ENCODE results near the gene FLNA. TPM values are rescaled to one million over a fixed set of nuclear protein-coding genes. Genes with fewer than 3 reads are reported as not detected.

Gene FLNA
- total RNA-seq, 3 donors from 2014 or later, result 416 to 675 (median 622) TPM

- no peaks in the 10 kb centered on the region for H3K36me3 ChIP-seq
- H3K4me1 ChIP-seq, result no peaks in the 10 kb centered on the region
- H3K9me3 ChIP-seq, result no peaks in the 10 kb centered on the region
- peaks cover 0 to 11% of the 10 kb centered on the region in 2 donors for H3K27me3 ChIP-seq
- DNase-seq (ENCODE audit: low spot score in 2 of 2), result no peak
- H3K4me3 ChIP-seq, result no peak overlapping the region
- H3K27ac ChIP-seq, result no peak overlapping the region
- intact Hi-C loops (cut with DNase I; ENCODE audit: low total_unique reads), result no loop called here
- no peak for TF ChIP-seq POLR2AphosphoS5 (IDR thresholded peaks at IDR 0.05)
- TF ChIP-seq CTCF (IDR thresholded peaks at IDR 0.05), result no peak
- no peak for TF ChIP-seq POLR2A (IDR thresholded peaks at IDR 0.05)
Measured at GRCh38 chrX:154383359-154384283, 9.2 kb upstream of the FLNA start.

GRCh38 chrX:154382483-154383069 lies 8.1 kb upstream of the FLNA start:
- Histone ChIP-seq H3K27ac (no peak overlapping the region), H3K4me3 (no peak overlapping the region), H3K9me3 (no peaks in the 10 kb centered on the region), H3K27me3 (peaks cover 0 to 11% of the 10 kb centered on the region in 2 donors), H3K4me1 (no peaks in the 10 kb centered on the region), H3K36me3 (no peaks in the 10 kb centered on the region)
- intact Hi-C loops (cut with DNase I; ENCODE audit: low total_unique reads), result no loop called here
- TF ChIP-seq POLR2A (IDR thresholded peaks at IDR 0.05) (no peak), POLR2AphosphoS5 (IDR thresholded peaks at IDR 0.05) (no peak)
- DNase-seq (ENCODE audit: low spot score in 2 of 2), result no peak

- DNase-seq (ENCODE audit: low spot score in 2 of 2), result no peak
- Histone ChIP-seq H3K9me3 (no peaks in the 10 kb centered on the region), H3K36me3 (no peaks in the 10 kb centered on the region), H3K27me3 (peaks cover 0 to 11% of the 10 kb centered on the region in 2 donors), H3K27ac (peak overlapping the region; percentile 97 to 99), H3K4me3 (no peak overlapping the region), H3K4me1 (no peaks in the 10 kb centered on the region)
- intact Hi-C loops (cut with DNase I; ENCODE audit: low total_unique reads), result no loop called here
- TF ChIP-seq POLR2AphosphoS5 (IDR thresholded peaks at IDR 0.05), result no peak
Measured at GRCh38 chrX:154381271-154381670, 6.8 kb upstream of the FLNA start.

- peak overlapping the region in 2 of 3 donors; percentile 76 to 79 for H3K4me3 ChIP-seq
- H3K4me1 ChIP-seq, result no peaks in the 10 kb centered on the region
- H3K27ac ChIP-seq, result peak overlapping the region; percentile 97 to 99
- no peaks in the 10 kb centered on the region for H3K9me3 ChIP-seq
- intact Hi-C loops (cut with DNase I; ENCODE audit: low total_unique reads), result no loop called here
- H3K36me3 ChIP-seq, result no peaks in the 10 kb centered on the region
- H3K27me3 ChIP-seq, result peaks cover 0 to 14% of the 10 kb centered on the region in 2 donors
- no peak for DNase-seq (ENCODE audit: low spot score in 2 of 2)
- TF ChIP-seq POLR2A (IDR thresholded peaks at IDR 0.05), result no peak
- TF ChIP-seq CTCF (IDR thresholded peaks at IDR 0.05), result no peak
- no peak for TF ChIP-seq POLR2AphosphoS5 (IDR thresholded peaks at IDR 0.05)
Measured at GRCh38 chrX:154380787-154381186, 6.4 kb upstream of the FLNA start.

GRCh38 chrX:154380153-154380552 lies 5.7 kb upstream of the FLNA start:
- TF ChIP-seq POLR2A (IDR thresholded peaks at IDR 0.05) (no peak), CTCF (IDR thresholded peaks at IDR 0.05) (no peak), POLR2AphosphoS5 (IDR thresholded peaks at IDR 0.05) (no peak)
- H3K4me3 ChIP-seq, result peak overlapping the region; percentile 76 to 79 (median 76)
- peak overlapping the region; percentile 97 to 99 for H3K27ac ChIP-seq
- H3K36me3 ChIP-seq, result no peaks in the 10 kb centered on the region
- intact Hi-C loops (cut with DNase I; ENCODE audit: low total_unique reads), result no loop called here
- H3K27me3 ChIP-seq, result peaks cover 0 to 14% of the 10 kb centered on the region in 2 donors
- no peaks in the 10 kb centered on the region for H3K4me1 ChIP-seq
- H3K9me3 ChIP-seq, result no peaks in the 10 kb centered on the region
- no peak for DNase-seq (ENCODE audit: low spot score in 2 of 2)

- TF ChIP-seq POLR2AphosphoS5 (IDR thresholded peaks at IDR 0.05) (no peak), POLR2A (IDR thresholded peaks at IDR 0.05) (no peak), CTCF (IDR thresholded peaks at IDR 0.05) (no peak)
- intact Hi-C loops (cut with DNase I; ENCODE audit: low total_unique reads), result no loop called here
- Histone ChIP-seq H3K27me3 (peaks cover 0 to 14% of the 10 kb centered on the region in 2 donors), H3K4me3 (peak overlapping the region; percentile 76 to 79 (median 76)), H3K27ac (peak overlapping the region; percentile 97 to 99), H3K4me1 (no peaks in the 10 kb centered on the region), H3K9me3 (no peaks in the 10 kb centered on the region), H3K36me3 (no peaks in the 10 kb centered on the region)
- DNase-seq (ENCODE audit: low spot score in 2 of 2), result no peak
Measured at GRCh38 chrX:154379569-154379951, 5.1 kb upstream of the FLNA start.

Data from breast epithelium (tissue), 4 donors.